NCI-H1694 (cell line): ENCODE results near the gene FARP2.
A peak's percentile ranks its signal among the peaks of the same experiment; 100 is the strongest.
"Not testable (repeated sequence)": the region's sequence is repeated elsewhere in the genome, so short reads cannot be mapped to it uniquely, and the experiment has no call there.

Experiments used
- DNase-seq: peaks from one replicate; lab custom pipeline; 2025; lab: John Stamatoyannopoulos, UW

The FARP2 gene

GRCh38 chr2:241364781-241365180, 8.7 kb downstream of the FARP2 start:
- no peak for DNase-seq

- no peak for DNase-seq
Measured at GRCh38 chr2:241366678-241367077, 10.6 kb downstream of the FARP2 start.

- no peak for DNase-seq
Measured at GRCh38 chr2:241368643-241369042, 12.6 kb downstream of the FARP2 start.

- DNase-seq, result peak; percentile 21
Measured at GRCh38 chr2:241372361-241372992, 16.4 kb downstream of the FARP2 start.

DNA sequence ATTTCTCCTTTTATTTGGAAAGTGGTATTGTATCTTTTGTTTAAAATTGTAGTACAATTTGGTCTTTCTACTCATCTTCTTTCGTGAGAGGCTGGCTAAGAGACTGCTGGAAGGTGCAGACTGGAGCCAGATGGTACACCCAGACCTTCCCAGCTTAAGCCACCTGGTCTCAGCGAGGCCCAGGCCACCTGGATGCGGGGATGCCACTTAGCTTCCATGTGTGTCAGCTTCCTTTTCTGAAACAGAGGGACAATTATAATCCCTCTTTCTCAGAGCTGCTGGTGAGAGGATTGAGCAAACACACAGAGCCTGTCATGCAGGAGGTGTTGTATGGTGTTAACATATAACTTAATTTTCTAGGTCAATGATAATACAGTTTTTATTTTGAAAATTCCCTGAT, 17.4 kb downstream of the FARP2 start:
- peak; percentile 51 for DNase-seq

- not testable (repeated sequence) for DNase-seq
Measured at GRCh38 chr2:241373906-241374305, 17.8 kb downstream of the FARP2 start.

DNA sequence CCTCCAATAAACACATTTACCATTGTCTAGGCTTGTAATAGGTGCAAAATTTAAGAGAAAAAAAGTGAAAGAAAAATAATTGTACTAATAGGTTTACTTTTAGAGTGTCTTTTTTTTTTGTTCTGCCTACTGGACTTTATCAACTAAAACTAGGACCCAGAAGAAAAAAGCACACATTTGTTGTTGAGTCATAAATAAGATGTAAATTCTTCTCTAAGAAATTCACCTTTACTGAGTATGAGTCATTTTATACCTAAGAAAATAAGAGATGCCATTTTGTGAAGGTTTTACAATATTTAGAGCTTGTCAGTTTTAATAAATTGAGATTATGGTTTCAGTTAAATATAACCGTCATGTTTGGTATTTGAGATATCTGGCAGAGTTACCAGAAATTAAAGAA, 19.2 kb downstream of the FARP2 start:
- DNase-seq, result no peak

DNA sequence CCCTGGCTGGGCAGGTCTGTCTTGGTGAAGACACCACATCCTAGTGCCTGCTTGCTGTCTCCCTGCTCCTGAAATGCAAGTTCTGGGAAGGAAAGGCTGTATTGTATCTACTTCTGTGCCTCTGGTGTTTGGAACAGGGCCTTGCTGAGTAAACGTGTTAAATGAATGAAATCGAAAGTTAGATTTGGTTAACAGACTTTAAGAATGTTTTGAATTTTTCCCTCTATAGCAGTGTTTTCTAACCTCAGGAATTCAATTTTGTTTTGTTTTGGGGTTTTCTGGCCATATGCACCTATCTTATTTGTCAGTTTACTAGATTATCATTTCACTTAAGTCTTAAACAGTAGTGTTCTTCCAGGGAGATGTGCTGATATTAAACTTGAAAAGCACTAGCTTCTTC, 20.7 kb downstream of the FARP2 start:
- no peak for DNase-seq

DNA sequence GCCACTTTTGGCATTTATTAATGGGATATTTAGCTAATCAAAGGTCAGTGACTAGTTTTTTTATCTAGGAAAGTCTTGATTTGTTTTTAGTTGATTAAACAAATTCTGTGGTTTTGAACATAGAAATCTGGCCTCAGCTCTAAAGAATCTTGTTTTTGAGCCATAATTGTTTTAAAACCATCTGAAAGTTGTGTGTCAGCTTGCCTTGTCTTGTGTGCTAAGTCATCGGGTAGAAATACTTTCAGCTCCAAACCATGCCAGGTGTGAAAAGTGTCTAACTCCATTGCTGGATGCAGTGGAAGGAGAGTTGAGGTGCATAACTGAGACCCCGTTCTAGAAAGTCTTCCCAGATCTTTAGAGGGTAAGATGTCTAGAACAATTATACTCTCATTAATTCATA, 22.7 kb downstream of the FARP2 start:
- DNase-seq, result no peak

DNA sequence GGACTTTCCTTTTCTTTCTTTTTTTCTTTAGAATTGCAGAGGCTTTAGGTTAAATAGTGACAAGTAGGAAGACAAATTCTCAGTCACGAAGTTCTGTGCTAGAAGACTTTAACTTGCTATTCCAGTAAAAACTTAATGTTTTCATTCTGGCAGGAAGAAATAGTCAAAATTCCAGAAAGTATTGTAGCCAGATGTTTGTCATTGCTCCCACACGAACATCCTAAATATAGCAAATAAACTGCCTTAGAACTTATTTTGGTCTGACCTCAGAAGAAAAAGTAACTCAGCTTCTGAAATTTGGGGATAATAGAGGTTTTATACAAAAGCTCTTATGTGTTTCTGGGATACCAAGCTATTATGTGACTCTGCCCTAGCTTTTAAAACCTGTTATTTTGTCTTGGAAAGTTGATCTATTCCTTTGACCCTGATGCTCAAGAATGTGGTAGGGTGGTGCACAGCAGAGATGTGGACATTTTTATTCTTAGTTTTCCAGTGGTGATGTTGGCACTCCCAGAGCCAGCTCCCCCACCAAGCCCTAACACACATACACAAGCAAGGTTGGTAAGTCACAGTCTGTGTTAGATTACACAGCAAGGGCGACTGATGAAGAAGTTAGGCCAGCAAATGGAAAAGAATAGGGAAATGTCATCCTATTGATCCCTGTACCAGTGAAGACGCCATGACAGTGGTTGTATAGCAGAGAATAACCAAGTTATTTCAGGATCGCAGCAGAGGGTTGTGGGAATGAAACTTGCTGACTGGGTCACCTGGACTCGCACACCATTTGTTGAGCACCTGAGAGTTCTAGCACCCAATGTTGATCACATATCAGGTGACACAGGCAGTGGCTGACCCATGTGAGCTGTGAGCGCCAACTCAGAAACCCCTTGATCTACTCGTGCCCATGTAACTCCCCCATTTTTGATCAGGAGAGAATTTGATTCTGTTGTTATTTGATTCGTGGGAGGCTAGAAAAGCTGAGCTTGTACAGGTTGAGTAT, 23.7 kb downstream of the FARP2 start:
- DNase-seq, result no peak

- DNase-seq, result no peak
Measured at GRCh38 chr2:241381872-241382271, 25.8 kb downstream of the FARP2 start.

DNA sequence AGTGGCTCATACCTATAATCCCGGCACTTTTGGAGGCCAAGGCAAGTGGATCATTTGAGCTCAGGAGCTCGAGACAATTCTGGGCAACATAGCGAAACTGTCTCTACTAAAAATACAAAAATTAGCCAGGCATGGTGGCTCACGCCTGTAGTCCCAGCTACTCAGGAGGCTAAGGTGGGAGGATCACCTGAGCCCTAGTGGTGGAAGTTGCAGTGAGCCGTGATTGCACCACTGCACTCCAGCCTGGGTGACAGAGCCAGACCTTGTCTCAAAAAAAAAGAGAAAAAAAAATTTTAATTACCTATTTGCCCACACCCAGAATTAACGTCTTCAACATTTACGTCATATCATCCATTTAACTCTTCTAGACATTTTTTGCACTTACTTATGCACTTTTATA, 29.4 kb downstream of the FARP2 start:
- DNase-seq, result not testable (repeated sequence)

GRCh38 chr2:241386519-241386918, 30.4 kb downstream of the FARP2 start:
- DNase-seq, result no peak

DNA sequence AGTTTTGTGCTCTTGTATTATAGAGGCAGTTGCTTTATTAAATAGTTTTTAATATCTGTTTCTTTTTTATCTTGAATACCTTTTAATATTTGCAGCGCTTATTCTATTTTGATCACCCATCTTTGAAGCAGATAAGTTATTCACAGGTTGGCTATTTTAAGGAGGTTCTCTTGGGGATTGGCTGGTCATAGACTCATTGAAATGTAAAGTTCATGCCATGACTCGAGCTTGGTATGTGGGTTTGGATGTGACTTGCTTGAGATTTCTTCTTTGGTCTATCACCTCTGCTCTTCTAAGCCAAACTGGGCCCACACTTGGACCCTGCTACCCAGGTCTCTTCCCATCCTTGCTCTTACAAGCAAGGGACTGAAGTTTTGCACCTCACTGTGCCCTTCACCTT, 33.6 kb downstream of the FARP2 start:
- no peak for DNase-seq

- no peak for DNase-seq
Measured at GRCh38 chr2:241390301-241391206, 34.5 kb downstream of the FARP2 start.

- no peak for DNase-seq
Measured at GRCh38 chr2:241391892-241392665, 36.0 kb downstream of the FARP2 start.

GRCh38 chr2:241392753-241393152, 36.7 kb downstream of the FARP2 start:
- DNase-seq, result not testable (repeated sequence)

DNA sequence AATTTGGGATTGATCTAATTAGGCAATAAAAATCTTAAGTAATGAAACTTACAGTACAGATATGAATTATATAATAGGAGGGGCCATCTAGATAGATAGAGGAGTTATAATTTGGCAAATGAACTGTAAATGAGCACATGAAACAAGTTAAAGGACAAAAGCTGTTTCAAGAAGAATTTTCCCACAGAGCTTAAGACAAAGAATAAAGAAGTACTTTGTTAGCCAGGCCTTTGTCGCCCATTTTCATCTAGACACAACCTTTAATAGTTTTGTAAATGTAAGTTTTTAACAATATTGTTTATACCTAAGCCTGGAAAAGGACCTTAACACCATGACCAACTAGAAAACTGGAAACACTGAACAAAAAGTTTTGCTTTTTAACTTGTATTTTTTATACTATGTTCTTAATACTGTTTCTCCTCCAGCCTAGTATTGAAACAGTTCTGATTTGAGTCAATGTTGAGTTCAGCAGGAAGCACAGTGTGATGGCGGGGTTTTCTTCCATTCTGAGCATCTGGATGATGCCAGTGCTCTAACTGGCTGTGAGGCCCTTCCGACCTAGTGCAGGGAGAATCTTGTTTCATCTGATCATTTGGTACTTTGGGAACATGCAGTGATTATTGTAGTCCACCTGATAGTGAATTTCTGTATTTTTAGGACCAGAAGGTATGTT, 37.6 kb downstream of the FARP2 start:
- no peak for DNase-seq

- DNase-seq, result not testable (repeated sequence)
Measured at GRCh38 chr2:241396809-241397208, 40.7 kb downstream of the FARP2 start.

GRCh38 chr2:241399941-241400922, 44.1 kb downstream of the FARP2 start:
- no peak for DNase-seq
